Bronchial epithelial cell (primary cell): Measurements from ENCODE around the gene HAP1. TPM values are rescaled to one million over a fixed set of nuclear protein-coding genes. Genes with fewer than 3 reads are reported as not detected.
A peak's percentile ranks its signal among the peaks of the same experiment; 100 is the strongest.

ENCODE experiments used
- DNase-seq: peaks from one replicate; pipeline ENCODE4 v3.0.0-alpha.2; 2010; ENCODE audit warnings: low read depth
- FAIRE-seq: peaks from 2 replicates; lab custom pipeline; 2011; peaks lifted over from hg19 to GRCh38; lab: Jason Lieb, UNC
- H3K27me3 ChIP-seq: 2 replicates; pipeline ENCODE4 v1.5.1; 2011; ENCODE audit warnings: low read length; ENCODE audit not compliant: control insufficient read depth, insufficient read depth
- H3K36me3 ChIP-seq: 2 replicates; pipeline ENCODE4 v1.5.1; 2011; ENCODE audit warnings: low read length; ENCODE audit not compliant: control insufficient read depth, insufficient read depth
- H3K4me3 ChIP-seq: 2 replicates; pipeline ENCODE4 v1.5.1; 2011; ENCODE audit warnings: mild to moderate bottlenecking, low read depth, low read length, control low read depth
- total RNA-seq: library from RNA; depleted of rRNA; stranded (reverse); fragments of >200 nt; gene quantifications from 2 replicates; pipeline ENCODE4 v1.2.1, GENCODE V29; 2014
- TF ChIP-seq, protein P1 (sequence below): IDR thresholded peaks from 2 replicates; pipeline ENCODE4 v1.5.1; 2011; ENCODE audit warnings: mild to moderate bottlenecking, moderate library complexity, low read length, control low read depth, inconsistent platforms; ENCODE audit not compliant: insufficient read depth, severe bottlenecking

The HAP1 gene, protein sequence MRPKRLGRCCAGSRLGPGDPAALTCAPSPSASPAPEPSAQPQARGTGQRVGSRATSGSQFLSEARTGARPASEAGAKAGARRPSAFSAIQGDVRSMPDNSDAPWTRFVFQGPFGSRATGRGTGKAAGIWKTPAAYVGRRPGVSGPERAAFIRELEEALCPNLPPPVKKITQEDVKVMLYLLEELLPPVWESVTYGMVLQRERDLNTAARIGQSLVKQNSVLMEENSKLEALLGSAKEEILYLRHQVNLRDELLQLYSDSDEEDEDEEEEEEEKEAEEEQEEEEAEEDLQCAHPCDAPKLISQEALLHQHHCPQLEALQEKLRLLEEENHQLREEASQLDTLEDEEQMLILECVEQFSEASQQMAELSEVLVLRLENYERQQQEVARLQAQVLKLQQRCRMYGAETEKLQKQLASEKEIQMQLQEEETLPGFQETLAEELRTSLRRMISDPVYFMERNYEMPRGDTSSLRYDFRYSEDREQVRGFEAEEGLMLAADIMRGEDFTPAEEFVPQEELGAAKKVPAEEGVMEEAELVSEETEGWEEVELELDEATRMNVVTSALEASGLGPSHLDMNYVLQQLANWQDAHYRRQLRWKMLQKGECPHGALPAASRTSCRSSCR
- 2.6 and 5.0 TPM in 2 replicates for total RNA-seq

DNA sequence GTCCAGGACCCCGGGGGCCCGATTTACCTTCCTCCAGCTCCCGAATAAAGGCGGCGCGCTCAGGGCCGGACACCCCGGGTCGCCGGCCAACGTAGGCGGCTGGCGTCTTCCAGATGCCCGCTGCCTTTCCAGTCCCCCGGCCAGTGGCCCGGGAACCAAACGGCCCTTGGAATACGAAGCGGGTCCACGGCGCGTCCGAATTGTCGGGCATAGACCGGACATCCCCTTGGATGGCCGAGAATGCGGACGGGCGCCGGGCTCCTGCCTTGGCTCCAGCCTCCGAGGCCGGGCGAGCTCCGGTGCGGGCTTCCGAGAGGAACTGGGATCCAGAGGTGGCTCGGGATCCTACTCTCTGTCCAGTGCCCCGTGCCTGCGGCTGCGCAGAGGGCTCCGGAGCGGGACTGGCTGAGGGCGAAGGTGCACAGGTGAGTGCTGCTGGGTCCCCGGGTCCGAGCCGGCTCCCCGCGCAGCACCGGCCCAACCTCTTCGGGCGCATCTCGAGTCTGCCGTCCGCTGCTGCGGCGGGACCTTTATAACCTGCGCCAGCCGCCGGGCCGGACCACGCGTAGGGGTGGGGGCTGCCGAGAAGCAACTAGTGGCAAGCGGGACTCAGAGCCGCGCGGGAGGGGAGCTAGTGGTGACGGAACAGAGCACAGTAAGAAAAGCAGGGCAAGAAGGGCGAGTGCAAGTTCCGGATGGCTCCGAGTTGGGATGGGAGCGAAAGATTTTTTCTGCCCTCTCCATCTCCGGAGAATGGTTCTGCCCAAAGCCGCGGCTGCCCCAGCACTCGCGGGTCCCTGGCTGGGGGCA lies at the start of gene HAP1:
Gene HAP1, minus strand, starts transcription at position 505 of the 810 bp plus-strand sequence. Its CDS starts 9 bp downstream, at position 496.
- FAIRE-seq (no peak), DNase-seq (no peak)
- Histone ChIP-seq H3K36me3 (no peaks in the 10 kb centered on the region), H3K27me3 (peaks cover 22% of the 10 kb centered on the region), H3K4me3 (peak within 1 kb of the TSS; percentile 53)
- TF ChIP-seq, protein P1, sequence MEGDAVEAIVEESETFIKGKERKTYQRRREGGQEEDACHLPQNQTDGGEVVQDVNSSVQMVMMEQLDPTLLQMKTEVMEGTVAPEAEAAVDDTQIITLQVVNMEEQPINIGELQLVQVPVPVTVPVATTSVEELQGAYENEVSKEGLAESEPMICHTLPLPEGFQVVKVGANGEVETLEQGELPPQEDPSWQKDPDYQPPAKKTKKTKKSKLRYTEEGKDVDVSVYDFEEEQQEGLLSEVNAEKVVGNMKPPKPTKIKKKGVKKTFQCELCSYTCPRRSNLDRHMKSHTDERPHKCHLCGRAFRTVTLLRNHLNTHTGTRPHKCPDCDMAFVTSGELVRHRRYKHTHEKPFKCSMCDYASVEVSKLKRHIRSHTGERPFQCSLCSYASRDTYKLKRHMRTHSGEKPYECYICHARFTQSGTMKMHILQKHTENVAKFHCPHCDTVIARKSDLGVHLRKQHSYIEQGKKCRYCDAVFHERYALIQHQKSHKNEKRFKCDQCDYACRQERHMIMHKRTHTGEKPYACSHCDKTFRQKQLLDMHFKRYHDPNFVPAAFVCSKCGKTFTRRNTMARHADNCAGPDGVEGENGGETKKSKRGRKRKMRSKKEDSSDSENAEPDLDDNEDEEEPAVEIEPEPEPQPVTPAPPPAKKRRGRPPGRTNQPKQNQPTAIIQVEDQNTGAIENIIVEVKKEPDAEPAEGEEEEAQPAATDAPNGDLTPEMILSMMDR: no peak

DNA sequence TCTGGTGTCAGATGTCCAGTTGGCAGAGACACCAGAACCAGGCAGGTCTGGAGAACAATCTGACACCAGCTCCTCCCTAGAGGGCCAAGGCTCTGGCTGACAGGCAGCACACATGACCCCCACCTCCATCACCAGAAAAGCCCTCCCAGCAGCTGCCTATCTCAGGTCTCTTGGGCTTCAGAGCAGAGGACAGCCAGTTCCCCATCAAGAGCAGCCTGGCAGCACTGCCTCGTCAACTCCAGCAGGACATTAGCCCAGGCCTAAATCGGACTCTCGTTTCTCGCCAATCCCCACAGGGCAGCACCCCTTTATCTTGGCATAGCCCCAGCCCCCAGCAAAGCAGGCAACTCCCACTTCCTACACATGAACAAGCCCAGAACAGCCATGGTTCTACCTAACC lies 47.7 kb upstream of the HAP1 start:
- H3K27me3 ChIP-seq: no peaks in the 10 kb centered on the region
- TF ChIP-seq, protein P1: no peak
- DNase-seq (no peak), FAIRE-seq (no peak)
- peaks cover 16% of the 10 kb centered on the region for H3K36me3 ChIP-seq
- H3K4me3 ChIP-seq: no peak overlapping the region

DNA sequence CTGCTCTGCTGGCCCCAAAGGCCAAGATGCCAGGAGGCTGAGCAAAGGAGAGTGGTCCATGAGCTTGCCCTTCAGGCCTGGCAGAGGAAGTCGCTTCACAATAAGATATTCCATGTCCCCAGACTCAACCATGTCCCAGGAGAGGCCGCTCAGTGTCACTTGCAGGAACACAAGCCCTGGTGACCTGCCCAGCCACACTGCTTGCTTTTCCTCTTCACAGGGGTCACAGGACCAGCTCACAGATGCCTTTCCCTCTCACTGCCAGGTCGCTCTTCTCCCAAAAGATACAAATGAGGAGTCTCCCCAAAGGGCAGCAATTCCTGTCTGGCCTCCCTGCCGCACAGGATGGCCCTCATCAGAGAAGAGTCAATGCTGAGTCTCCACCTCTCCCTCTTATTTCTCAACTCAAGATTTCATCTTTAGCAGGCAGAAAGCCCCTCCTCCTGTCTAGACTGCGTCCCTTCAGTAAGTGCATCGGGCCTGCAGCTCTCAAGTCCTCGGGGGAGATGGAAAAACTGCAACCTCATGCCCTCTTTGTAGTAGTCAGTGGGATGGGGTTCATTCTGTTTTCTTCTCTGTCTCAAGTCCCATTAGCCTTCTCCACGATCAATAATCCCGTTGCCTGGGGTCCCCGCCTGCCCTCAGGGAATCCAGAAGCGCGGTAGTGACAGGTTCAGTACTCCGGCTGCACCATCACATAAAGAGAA lies 47.1 kb upstream of the HAP1 start:
- H3K4me3 ChIP-seq: no peak overlapping the region
- FAIRE-seq (no peak), DNase-seq (no peak)
- no peaks in the 10 kb centered on the region for H3K27me3 ChIP-seq
- TF ChIP-seq, protein P1: no peak
- H3K36me3 ChIP-seq: peaks cover 19% of the 10 kb centered on the region

DNA sequence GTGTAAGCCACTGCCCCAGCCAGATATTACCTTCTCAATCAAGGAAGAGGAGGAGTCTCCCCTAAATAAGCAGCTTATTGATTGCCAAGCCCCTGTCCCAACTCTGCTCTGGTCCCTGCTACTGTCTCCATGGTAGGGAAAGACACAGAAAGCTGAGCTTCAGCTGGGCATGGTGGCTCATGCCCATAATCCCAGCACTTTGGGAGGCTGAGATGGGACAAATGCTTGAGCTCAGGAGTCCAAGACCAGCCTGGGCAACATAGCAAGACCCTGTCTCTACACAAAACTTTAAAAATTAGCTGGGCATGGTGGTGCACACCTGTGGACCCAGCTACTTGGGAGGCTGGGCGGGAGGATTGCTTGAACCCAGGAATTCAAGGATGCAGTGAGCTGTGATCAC lies 45.5 kb upstream of the HAP1 start:
- Histone ChIP-seq H3K4me3 (no peak overlapping the region), H3K36me3 (peaks cover 27% of the 10 kb centered on the region), H3K27me3 (no peaks in the 10 kb centered on the region)
- TF ChIP-seq, protein P1: no peak
- DNase-seq (no peak), FAIRE-seq (no peak)

DNA sequence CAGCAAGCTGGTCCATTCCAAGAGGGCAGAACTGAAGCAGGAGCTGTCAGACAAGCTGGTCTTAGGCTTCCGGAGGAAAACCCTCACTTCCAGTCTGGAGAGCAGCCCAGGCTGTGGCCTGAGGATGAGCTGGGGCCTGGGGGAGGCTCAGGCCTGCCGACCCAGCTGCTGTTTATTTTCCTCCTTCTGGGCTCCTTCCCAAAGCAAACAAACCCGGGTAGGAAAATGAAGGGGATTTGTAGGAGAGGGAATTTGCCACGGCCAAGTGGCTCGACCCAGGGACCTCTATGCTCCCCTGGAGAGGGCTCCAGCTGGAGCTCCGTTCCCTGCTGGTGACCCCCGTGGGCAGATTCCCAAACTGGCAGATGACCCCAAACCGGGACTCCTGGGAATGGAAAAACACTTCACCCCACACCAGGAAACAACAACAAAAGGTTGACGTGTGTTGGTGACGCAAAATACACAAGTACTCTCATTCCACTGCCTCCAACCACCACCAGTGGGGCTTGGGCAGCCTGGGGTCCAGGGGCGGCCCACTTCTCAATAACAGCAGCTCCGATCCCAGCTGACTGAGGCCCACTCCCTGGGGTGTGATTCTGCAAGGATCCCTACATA lies 43.2 kb upstream of the HAP1 start:
- peak; percentile 56 for DNase-seq
- no peak overlapping the region for H3K4me3 ChIP-seq
- H3K36me3 ChIP-seq: peaks cover 29% of the 10 kb centered on the region
- no peak for FAIRE-seq
- TF ChIP-seq, protein P1: no peak
- no peaks in the 10 kb centered on the region for H3K27me3 ChIP-seq
